ENCODE data around the gene ATAT1. TPM values are rescaled to one million over a fixed set of nuclear protein-coding genes. Genes with fewer than 3 reads are reported as not detected.
A peak's percentile ranks its signal among the peaks of the same experiment; 100 is the strongest.

ATAT1 gene
- total RNA-seq, 1 donor from 2014 or later = 30.3 TPM

DNA sequence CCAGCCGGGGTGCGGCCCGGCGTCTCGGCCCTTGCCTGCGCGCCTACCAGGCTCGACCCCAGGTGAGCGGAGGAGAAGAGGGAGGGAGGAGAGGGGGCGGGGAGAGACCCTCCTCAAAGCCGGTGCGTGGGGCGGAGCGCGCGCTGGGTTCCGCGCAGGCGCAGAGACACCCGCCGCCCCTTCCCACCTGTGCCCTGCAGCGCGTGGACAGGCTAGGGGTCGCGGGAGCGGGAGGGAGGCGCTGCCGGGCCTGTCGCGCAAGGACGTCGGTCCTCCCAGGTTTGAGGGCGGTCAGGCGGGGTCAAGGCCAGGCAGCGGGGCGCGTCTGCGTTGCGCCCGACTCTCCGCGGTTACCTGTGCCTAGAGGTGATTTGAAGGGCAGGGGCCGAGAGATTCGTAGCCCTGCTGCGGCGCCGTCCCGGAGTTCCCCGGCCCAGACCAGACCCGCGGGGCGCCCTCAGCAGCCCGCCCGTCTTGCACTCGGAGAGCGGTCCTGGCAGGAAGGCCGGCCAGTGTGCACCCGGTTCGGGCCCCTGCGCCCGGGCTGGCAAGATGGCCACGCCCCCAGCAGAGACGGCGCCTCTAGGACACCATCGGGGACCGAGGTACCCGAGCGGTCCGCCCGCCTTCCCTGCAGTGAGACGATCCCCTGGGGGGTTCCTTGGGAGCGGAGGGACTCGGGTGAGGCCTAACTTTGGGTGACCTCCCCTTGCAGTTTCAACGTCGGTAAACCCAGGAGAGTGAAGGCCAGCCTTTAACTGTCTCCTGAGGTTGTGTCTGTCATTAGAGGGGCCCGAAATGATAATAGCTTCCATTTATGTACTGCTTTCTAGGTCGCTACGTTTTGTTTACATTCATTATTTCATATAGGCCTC is 20.8 kb downstream of the ATAT1 start:
- peaks cover 44% of the 10 kb centered on the region for H3K4me1 Mint-ChIP-seq (ENCODE audit: unreplicated experiment)
- no peaks in the 10 kb centered on the region for H3K9me3 Mint-ChIP-seq (ENCODE audit: unreplicated experiment)
- H3K27me3 Mint-ChIP-seq (ENCODE audit: unreplicated experiment) = peaks cover 7% of the 10 kb centered on the region
- peak; percentile 73 for DNase-seq (ENCODE audit: low spot score)
- H3K4me3 Mint-ChIP-seq (ENCODE audit: unreplicated experiment) = peak overlapping the region; percentile 93
- H3K36me3 Mint-ChIP-seq (ENCODE audit: low read depth, unreplicated experiment) = peaks cover 38% of the 10 kb centered on the region
- TF ChIP-seq, protein P1, sequence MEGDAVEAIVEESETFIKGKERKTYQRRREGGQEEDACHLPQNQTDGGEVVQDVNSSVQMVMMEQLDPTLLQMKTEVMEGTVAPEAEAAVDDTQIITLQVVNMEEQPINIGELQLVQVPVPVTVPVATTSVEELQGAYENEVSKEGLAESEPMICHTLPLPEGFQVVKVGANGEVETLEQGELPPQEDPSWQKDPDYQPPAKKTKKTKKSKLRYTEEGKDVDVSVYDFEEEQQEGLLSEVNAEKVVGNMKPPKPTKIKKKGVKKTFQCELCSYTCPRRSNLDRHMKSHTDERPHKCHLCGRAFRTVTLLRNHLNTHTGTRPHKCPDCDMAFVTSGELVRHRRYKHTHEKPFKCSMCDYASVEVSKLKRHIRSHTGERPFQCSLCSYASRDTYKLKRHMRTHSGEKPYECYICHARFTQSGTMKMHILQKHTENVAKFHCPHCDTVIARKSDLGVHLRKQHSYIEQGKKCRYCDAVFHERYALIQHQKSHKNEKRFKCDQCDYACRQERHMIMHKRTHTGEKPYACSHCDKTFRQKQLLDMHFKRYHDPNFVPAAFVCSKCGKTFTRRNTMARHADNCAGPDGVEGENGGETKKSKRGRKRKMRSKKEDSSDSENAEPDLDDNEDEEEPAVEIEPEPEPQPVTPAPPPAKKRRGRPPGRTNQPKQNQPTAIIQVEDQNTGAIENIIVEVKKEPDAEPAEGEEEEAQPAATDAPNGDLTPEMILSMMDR (IDR thresholded peaks at IDR 0.05; ENCODE audit: unreplicated experiment) = no peak
- H3K27ac Mint-ChIP-seq (ENCODE audit: unreplicated experiment) = peak overlapping the region; percentile 74

DNA sequence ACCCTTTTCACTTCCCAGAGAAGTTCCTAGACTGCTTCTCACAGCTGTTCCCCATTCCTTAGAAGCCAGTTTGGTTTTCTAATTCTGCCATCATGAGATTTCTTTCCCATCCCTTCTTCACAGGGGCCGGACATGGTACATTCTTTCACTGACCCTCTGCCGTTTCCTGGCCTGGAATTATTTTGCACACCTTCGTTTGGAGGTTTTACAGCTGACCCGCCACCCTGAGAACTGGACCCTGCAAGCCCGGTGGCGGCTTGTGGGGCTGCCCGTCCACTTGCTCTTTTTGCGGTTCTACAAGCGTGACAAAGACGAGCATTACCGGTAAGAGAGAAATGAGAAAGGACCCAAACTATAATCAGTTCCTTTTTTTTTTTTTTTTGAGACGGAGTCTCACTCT is 24.5 kb downstream of the ATAT1 start:
- Mint-ChIP-seq H3K27ac (ENCODE audit: unreplicated experiment) (no peak overlapping the region), H3K27me3 (ENCODE audit: unreplicated experiment) (peaks cover 1% of the 10 kb centered on the region), H3K4me3 (ENCODE audit: unreplicated experiment) (no peak overlapping the region), H3K9me3 (ENCODE audit: unreplicated experiment) (no peaks in the 10 kb centered on the region), H3K4me1 (ENCODE audit: unreplicated experiment) (peaks cover 19% of the 10 kb centered on the region), H3K36me3 (ENCODE audit: low read depth, unreplicated experiment) (peaks cover 38% of the 10 kb centered on the region)
- no peak for DNase-seq (ENCODE audit: low spot score)
- TF ChIP-seq, protein P1 (IDR thresholded peaks at IDR 0.05; ENCODE audit: unreplicated experiment) = no peak

DNA sequence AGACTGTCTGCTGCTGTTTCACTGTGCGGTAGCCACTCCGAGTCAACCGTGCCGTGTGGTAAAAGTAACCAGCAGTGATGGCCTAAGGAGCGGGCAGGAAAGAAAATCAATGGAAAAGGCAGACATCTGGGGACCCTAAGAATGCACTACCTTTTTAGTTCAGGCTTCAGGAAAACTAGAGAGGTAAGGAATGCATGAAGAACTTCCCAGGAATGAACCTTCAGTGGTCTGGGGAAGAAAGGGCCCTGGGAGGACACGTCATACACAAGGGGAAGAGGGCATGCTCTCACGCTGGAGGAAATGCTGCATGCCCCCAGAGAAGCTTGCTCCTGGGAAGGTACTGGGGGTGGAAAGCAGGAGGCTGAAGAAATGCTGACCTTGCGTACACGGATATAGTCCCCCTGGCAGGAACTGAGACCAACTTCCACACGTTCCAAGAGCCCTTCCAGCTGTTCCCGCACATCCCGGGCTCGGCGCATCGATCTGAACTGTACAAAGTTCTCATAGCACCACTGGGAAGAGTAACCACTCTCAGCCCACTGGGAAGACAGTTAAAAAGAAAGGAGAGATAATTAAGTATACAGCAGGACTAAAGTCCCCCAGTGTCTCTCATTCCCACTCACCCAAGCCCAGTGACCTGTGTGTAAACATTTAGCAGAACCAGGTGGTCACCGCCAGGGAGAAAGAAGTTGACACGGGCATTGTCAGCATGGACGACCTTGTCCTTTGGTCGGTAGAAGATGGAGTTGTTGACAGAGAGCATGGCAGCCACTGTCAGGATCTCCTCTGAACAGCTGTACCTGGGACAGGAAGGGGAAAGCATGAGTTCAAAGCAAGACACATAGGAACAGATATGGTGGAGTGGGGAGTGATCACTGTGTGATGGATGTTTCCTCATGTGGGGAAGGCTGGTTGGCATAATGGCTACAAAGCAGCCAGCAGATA is 28.4 kb downstream of the ATAT1 start:
- TF ChIP-seq, protein P1 (IDR thresholded peaks at IDR 0.05; ENCODE audit: unreplicated experiment) = no peak
- Mint-ChIP-seq H3K36me3 (ENCODE audit: low read depth, unreplicated experiment) (peaks cover 53% of the 10 kb centered on the region), H3K27ac (ENCODE audit: unreplicated experiment) (peak overlapping the region; percentile 48), H3K9me3 (ENCODE audit: unreplicated experiment) (no peaks in the 10 kb centered on the region), H3K4me1 (ENCODE audit: unreplicated experiment) (peaks cover 22% of the 10 kb centered on the region), H3K27me3 (ENCODE audit: unreplicated experiment) (peaks cover 8% of the 10 kb centered on the region), H3K4me3 (ENCODE audit: unreplicated experiment) (peak overlapping the region; percentile 75)
- DNase-seq (ENCODE audit: low spot score) = no peak

DNA sequence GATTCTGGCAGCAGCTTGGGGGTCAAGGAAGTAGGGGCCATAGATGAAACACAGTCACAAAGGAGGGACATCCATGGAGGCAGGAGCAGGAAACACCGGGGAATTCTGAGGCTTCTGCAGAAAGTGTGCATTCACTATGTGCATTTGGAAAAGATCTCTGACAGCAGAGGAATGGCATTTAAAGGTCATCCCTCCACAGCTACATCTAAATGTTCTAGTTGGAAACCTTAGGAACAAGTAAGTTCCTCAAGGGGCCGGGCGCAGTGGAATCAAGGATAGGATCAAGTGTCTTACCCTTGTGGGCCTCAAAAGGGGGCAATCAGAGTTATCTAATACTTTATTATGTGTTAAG is 29.0 kb downstream of the ATAT1 start:
- no peaks in the 10 kb centered on the region for H3K9me3 Mint-ChIP-seq (ENCODE audit: unreplicated experiment)

More for the DNA sequence above, 29.0 kb downstream of the ATAT1 start:
- Mint-ChIP-seq H3K27ac (ENCODE audit: unreplicated experiment) (peak overlapping the region; percentile 20), H3K36me3 (ENCODE audit: low read depth, unreplicated experiment) (peaks cover 56% of the 10 kb centered on the region), H3K4me3 (ENCODE audit: unreplicated experiment) (peak overlapping the region; percentile 14), H3K4me1 (ENCODE audit: unreplicated experiment) (peaks cover 22% of the 10 kb centered on the region), H3K27me3 (ENCODE audit: unreplicated experiment) (peaks cover 9% of the 10 kb centered on the region)
- TF ChIP-seq, protein P1 (IDR thresholded peaks at IDR 0.05; ENCODE audit: unreplicated experiment) = no peak
- DNase-seq (ENCODE audit: low spot score) = no peak

Measured in endothelial cell (in vitro differentiated cells).